ENCODE data around the gene ADAMTS9.
A peak's percentile ranks its signal among the peaks of the same experiment; 100 is the strongest.

ADAMTS9 gene

GRCh38 chr3:64490180-64490724 is 197.5 kb downstream of the ADAMTS9 start:
- no peak for DNase-seq (ENCODE audit: low read depth)

GRCh38 chr3:64489361-64490044 is 198.3 kb downstream of the ADAMTS9 start:
- DNase-seq (ENCODE audit: low read depth): no peak

- no peak for DNase-seq (ENCODE audit: low read depth)
Observed at GRCh38 chr3:64488939-64489338, 198.9 kb downstream of the ADAMTS9 start.

GRCh38 chr3:64484289-64484992 is 203.4 kb downstream of the ADAMTS9 start:
- peak; percentile 7 for DNase-seq (ENCODE audit: low read depth)

GRCh38 chr3:64483467-64483866 is 204.3 kb downstream of the ADAMTS9 start:
- DNase-seq (ENCODE audit: low read depth): no peak

GRCh38 chr3:64475037-64475436 is 212.8 kb downstream of the ADAMTS9 start:
- no peak for DNase-seq (ENCODE audit: low read depth)

- no peak for DNase-seq (ENCODE audit: low read depth)
Observed at GRCh38 chr3:64473466-64473865, 214.3 kb downstream of the ADAMTS9 start.

GRCh38 chr3:64470436-64470835 is 217.4 kb downstream of the ADAMTS9 start:
- no peak for DNase-seq (ENCODE audit: low read depth)

- no peak for DNase-seq (ENCODE audit: low read depth)
Observed at GRCh38 chr3:64467255-64467944, 220.4 kb downstream of the ADAMTS9 start.

Data from activated gamma-delta T cell treated with anti-CD3 and anti-CD28 coated beads, Interleukin-2, amount 50 U/mL, for 16 hours (primary cell).